Measurements from ENCODE around the gene CLIC5. TPM values are rescaled to one million over a fixed set of nuclear protein-coding genes. Genes with fewer than 3 reads are reported as not detected.

CLIC5 gene
- not detected in 2 replicates for total RNA-seq (2022)
- percentile 5 among the genes with signal in this experiment for Bru-seq, nascent RNA
- not detected for BruChase-seq, experiment 1, labeled RNA remaining after a 6-hour chase
- BruChase-seq, experiment 2, labeled RNA remaining after a 2-hour chase = percentile 1 among the genes with signal in this experiment
- long read RNA-seq = 0 reads

DNA sequence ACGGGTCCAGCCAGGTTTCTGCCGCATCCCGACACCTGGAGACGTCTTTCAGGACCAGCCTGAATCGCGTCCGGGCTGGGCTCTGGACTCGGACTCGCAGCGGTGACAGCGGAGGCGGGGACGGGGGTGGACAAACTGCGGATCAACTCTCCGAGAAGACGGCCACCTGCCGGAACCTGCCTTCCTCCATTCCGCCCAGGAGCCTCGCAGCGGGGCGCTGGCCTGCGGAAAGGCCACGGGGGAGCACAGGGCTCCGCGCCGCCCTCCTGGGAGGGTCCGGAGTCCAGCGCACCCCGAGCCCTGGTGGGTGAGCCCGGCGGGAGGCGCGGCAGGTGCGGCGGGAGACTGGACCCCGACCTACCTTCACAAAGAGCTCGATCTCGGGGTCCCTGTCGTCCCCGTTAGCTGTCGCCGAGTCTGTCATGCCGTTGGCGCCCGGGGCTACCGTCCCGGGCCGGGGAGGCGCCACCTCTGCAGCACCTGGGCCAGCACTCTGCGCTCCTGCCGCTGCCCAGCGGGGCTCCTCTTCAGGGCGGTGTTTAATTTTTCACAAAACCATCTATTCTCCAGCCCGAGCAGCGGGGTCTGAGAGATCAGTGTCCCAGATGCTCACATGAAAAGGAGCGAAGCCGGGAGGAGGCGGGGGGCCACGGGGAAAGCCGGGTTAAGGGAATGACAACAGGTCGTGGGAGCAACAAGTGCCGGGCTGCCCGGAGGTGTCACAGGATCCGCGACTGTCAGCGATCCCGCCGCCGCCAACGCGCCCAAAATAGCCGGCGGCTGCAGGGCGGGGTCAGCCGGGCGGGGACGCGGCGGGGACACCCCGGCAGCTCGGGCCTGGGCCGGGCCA lies at the start of gene CLIC5:
Gene CLIC5 (minus strand): TSS at position 742 of the 850 bp plus-strand sequence. CDS start 318 bp downstream, at position 424.
- no peak for DNase-seq (ENCODE audit: unreplicated experiment)
- intact Hi-C loops (cut with micrococcal nuclease) = no loop called here
- POLR2A ChIA-PET = no interaction called here
- Mint-ChIP-seq H3K36me3 (ENCODE audit: insufficient read depth, unreplicated experiment) (peaks cover 5% of the 10 kb centered on the region), H3K4me1 (ENCODE audit: insufficient read depth, unreplicated experiment) (peaks cover 7% of the 10 kb centered on the region), H3K27ac (ENCODE audit: low read depth, unreplicated experiment) (no peak within 1 kb of the TSS), H3K27me3 (ENCODE audit: insufficient read depth, unreplicated experiment) (peaks cover 45% of the 10 kb centered on the region), H3K4me3 (ENCODE audit: unreplicated experiment) (peak within 1 kb of the TSS; percentile 52), H3K9me3 (ENCODE audit: unreplicated experiment) (no peaks in the 10 kb centered on the region)
- no TSS peak for BruUV-seq (replicated peaks)
- TF ChIP-seq, protein P1, sequence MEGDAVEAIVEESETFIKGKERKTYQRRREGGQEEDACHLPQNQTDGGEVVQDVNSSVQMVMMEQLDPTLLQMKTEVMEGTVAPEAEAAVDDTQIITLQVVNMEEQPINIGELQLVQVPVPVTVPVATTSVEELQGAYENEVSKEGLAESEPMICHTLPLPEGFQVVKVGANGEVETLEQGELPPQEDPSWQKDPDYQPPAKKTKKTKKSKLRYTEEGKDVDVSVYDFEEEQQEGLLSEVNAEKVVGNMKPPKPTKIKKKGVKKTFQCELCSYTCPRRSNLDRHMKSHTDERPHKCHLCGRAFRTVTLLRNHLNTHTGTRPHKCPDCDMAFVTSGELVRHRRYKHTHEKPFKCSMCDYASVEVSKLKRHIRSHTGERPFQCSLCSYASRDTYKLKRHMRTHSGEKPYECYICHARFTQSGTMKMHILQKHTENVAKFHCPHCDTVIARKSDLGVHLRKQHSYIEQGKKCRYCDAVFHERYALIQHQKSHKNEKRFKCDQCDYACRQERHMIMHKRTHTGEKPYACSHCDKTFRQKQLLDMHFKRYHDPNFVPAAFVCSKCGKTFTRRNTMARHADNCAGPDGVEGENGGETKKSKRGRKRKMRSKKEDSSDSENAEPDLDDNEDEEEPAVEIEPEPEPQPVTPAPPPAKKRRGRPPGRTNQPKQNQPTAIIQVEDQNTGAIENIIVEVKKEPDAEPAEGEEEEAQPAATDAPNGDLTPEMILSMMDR (IDR thresholded peaks at IDR 0.05; ENCODE audit: unreplicated experiment) = no peak
- CTCF ChIA-PET = interaction anchor here (0.6 kb wide), 1 partner anchor 203 kb away, joined by 3 read pairs; no protein-coding TSS in a partner anchor

DNA sequence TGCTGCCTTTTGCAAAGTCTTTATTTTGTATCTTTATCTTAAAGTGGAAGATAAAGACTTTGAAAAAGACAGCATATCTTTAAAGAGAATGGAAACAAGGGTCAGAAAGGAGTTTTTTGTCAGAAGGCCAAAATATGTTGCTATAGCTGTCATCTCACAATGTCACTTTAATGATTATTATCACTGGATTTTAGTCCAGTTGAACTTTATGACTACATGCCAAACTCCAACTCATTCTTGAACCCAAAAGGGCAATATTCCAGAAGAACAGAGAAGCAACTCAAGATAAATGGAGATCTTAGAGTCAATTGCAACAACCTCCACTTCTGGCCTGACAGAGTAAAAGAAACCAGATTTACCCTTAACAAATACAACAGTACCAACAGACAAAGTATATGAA lies 47.3 kb upstream of the CLIC5 start:
- no peak overlapping the region for H3K4me3 Mint-ChIP-seq (ENCODE audit: unreplicated experiment)
- H3K27ac Mint-ChIP-seq (ENCODE audit: low read depth, unreplicated experiment) = no peak overlapping the region
- no peaks in the 10 kb centered on the region for H3K9me3 Mint-ChIP-seq (ENCODE audit: unreplicated experiment)
- H3K36me3 Mint-ChIP-seq (ENCODE audit: insufficient read depth, unreplicated experiment) = no peaks in the 10 kb centered on the region
- intact Hi-C loops (cut with micrococcal nuclease) = no loop called here
- no peak for DNase-seq (ENCODE audit: unreplicated experiment)
- no TSS peak for BruUV-seq (replicated peaks)
- H3K4me1 Mint-ChIP-seq (ENCODE audit: insufficient read depth, unreplicated experiment) = no peaks in the 10 kb centered on the region
- CTCF ChIA-PET = interaction anchor here (2.8 kb wide), 1 partner anchor 27 kb away, joined by 7 read pairs; no protein-coding TSS in a partner anchor
- peaks cover 28% of the 10 kb centered on the region for H3K27me3 Mint-ChIP-seq (ENCODE audit: insufficient read depth, unreplicated experiment)
- TF ChIP-seq, protein P1 (IDR thresholded peaks at IDR 0.05; ENCODE audit: unreplicated experiment) = no peak
- POLR2A ChIA-PET = no interaction called here

DNA sequence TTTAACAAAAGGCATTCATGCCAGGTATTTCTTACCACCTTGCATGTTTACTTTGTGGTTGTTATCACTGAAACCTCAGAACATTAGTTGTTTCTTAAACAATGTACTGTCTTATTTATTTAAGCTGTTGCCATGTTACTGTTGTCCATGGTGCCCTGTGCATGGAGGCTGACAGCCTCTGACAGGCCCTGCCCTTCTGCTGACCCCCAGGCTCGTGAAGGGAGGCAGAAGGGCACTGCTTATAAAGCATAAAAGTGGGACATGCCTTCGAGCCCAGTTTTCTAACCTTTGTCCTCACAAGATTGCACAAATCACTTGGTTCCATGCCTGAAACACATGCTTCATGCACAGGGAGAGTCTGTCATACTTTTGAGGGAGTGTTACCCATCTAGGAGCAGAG lies 46.7 kb upstream of the CLIC5 start:
- H3K4me3 Mint-ChIP-seq (ENCODE audit: unreplicated experiment) = no peak overlapping the region
- intact Hi-C loops (cut with micrococcal nuclease) = no loop called here
- CTCF ChIA-PET = interaction anchor here (0.6 to 2.8 kb wide), 4 partner anchors 28 to 346 kb away, joined by 3 to 7 read pairs (median 3); no protein-coding TSS in a partner anchor
- no peaks in the 10 kb centered on the region for H3K9me3 Mint-ChIP-seq (ENCODE audit: unreplicated experiment)
- H3K4me1 Mint-ChIP-seq (ENCODE audit: insufficient read depth, unreplicated experiment) = no peaks in the 10 kb centered on the region
- BruUV-seq (replicated peaks) = no TSS peak
- H3K27ac Mint-ChIP-seq (ENCODE audit: low read depth, unreplicated experiment) = no peak overlapping the region
- DNase-seq (ENCODE audit: unreplicated experiment) = peak; percentile 3
- H3K27me3 Mint-ChIP-seq (ENCODE audit: insufficient read depth, unreplicated experiment) = peaks cover 29% of the 10 kb centered on the region
- TF ChIP-seq, protein P1 (IDR thresholded peaks at IDR 0.05; ENCODE audit: unreplicated experiment) = no peak
- POLR2A ChIA-PET = no interaction called here
- H3K36me3 Mint-ChIP-seq (ENCODE audit: insufficient read depth, unreplicated experiment) = no peaks in the 10 kb centered on the region

DNA sequence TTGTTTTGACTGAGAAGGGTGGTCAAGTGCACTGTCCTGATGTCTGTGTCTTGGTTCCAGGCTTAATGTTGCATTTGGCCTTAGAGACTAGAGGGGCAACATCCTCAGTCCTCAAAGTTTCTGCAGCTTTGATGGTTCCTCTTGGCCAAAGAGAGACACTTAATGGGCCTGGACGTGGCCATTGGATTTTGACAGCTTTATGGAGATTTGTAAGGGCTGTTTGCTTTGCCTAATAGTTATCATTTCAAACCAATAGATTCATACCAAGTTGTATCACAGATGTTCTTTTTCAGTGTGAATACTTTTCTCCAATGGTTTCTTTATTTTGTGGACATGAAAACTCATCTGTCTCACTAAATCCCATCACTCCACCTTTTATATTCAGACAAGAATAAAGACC lies 45.8 kb upstream of the CLIC5 start:
- Mint-ChIP-seq H3K36me3 (ENCODE audit: insufficient read depth, unreplicated experiment) (no peaks in the 10 kb centered on the region), H3K4me3 (ENCODE audit: unreplicated experiment) (no peak overlapping the region), H3K4me1 (ENCODE audit: insufficient read depth, unreplicated experiment) (no peaks in the 10 kb centered on the region), H3K27ac (ENCODE audit: low read depth, unreplicated experiment) (no peak overlapping the region), H3K27me3 (ENCODE audit: insufficient read depth, unreplicated experiment) (peaks cover 29% of the 10 kb centered on the region), H3K9me3 (ENCODE audit: unreplicated experiment) (no peaks in the 10 kb centered on the region)
- BruUV-seq (replicated peaks) = no TSS peak
- CTCF ChIA-PET = interaction anchor here (0.6 to 2.8 kb wide), 4 partner anchors 29 to 346 kb away, joined by 3 to 7 read pairs (median 4); no protein-coding TSS in a partner anchor
- DNase-seq (ENCODE audit: unreplicated experiment) = no peak
- TF ChIP-seq, protein P1 (IDR thresholded peaks at IDR 0.05; ENCODE audit: unreplicated experiment) = no peak
- POLR2A ChIA-PET = no interaction called here
- intact Hi-C loops (cut with micrococcal nuclease) = no loop called here

Measured in MCF 10A (cell line).